K562 (cell line): Measurements from ENCODE around the gene ZFR2.

ENCODE experiments used
- KLF16 ChIP-seq: IDR thresholded peaks from 2 replicates; pipeline ENCODE4 v1.6.1; 2016; ENCODE audit warnings: antibody characterized with exemption
- POLR2A ChIP-seq: fragments of 450-650 bp; conservative IDR thresholded peaks from 2 replicates; pipeline ENCODE4 v1.6.1; 2016
- POLR2G ChIP-seq: fragments of 200-400 bp; formaldehyde crosslinking; IDR thresholded peaks from 2 replicates; pipeline ENCODE4 v1.6.1; 2017; ENCODE audit warnings: low read depth, mild to moderate bottlenecking, antibody characterized with exemption, low read length, moderate library complexity
- TF ChIP-seq, protein P1 (sequence below), 3 experiments: IDR thresholded peaks in 2 of 3; conservative IDR thresholded peaks in 1 of 3; 2 replicates each; pipeline ENCODE4 v1.5.1; 2011 to 2012; ENCODE audit warnings: low read length in 3 of 3, mild to moderate bottlenecking in 3 of 3, control low read depth in 2 of 3, improper control_type of control experiment in 1 of 3, inconsistent platforms in 1 of 3, low read depth in 1 of 3, mixed read lengths in 1 of 3, moderate library complexity in 1 of 3; ENCODE audit not compliant: insufficient read depth in 2 of 3
- TF ChIP-seq, protein P2 (sequence below): fragments of 450-650 bp; formaldehyde crosslinking; IDR thresholded peaks from 2 replicates; pipeline ENCODE4 v1.4.0; 2020; ENCODE audit warnings: mild to moderate bottlenecking
- TF ChIP-seq, protein P3 (sequence below): fragments of 150-350 bp; IDR thresholded peaks from 2 replicates; pipeline ENCODE4 v1.6.1; 2014; ENCODE audit warnings: low read depth, mild to moderate bottlenecking, low read length, borderline replicate concordance
- TF ChIP-seq, protein P4 (sequence below): sonication (generic); formaldehyde crosslinking; IDR thresholded peaks from 2 replicates; pipeline ENCODE4 v1.8.1; 2022; ENCODE audit warnings: missing genetic modification reagents

DNA sequence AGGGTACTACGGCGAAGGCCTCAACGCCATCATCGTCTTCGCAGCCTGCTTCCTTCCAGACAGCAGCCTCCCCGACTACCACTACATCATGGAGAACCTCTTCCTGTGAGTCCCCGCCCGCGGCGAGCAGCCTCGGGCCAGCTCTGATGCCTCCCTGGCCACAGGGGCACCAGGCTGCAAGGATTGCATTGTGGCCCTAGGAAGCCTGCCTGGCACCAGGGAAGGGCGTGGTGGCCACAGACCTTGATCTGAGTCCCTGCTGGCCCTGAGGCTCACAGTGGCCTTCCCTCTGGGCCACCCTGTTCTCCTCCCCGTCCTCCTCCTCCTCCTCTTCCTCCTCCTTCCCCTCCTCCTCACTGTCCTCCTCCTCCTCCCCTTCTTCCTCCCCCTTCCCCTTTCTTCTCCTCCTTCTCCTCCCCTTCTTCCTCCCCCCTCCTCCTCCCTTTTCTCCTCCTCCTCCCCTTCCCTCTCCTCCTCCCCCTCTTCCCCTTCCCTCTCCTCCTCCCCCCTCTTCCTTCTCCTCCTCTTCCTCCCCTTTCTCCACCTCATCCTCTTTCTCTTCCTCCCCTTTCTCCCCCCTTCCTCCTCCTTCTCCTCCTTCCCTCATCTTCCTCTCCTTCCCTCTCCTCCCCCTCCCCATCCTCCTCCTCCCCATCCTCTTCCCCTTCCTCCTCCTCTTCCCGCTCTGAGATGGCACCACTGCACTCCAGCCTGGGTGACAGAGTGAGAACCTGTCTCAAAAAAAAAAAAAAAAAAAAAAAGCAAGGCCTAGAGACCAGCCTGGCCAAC is 39.6 kb upstream of the ZFR2 start:
- TF ChIP-seq, protein P1, sequence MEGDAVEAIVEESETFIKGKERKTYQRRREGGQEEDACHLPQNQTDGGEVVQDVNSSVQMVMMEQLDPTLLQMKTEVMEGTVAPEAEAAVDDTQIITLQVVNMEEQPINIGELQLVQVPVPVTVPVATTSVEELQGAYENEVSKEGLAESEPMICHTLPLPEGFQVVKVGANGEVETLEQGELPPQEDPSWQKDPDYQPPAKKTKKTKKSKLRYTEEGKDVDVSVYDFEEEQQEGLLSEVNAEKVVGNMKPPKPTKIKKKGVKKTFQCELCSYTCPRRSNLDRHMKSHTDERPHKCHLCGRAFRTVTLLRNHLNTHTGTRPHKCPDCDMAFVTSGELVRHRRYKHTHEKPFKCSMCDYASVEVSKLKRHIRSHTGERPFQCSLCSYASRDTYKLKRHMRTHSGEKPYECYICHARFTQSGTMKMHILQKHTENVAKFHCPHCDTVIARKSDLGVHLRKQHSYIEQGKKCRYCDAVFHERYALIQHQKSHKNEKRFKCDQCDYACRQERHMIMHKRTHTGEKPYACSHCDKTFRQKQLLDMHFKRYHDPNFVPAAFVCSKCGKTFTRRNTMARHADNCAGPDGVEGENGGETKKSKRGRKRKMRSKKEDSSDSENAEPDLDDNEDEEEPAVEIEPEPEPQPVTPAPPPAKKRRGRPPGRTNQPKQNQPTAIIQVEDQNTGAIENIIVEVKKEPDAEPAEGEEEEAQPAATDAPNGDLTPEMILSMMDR (IDR thresholded peaks at IDR 0.05 in 2 of 3, conservative IDR thresholded peaks at IDR 0.05 in 1 of 3; ENCODE audit: insufficient read depth in 2 of 3, low read depth in 1 of 3, low read length in 3 of 3): no peak
- no peak for TF ChIP-seq POLR2G
- TF ChIP-seq, protein P2, sequence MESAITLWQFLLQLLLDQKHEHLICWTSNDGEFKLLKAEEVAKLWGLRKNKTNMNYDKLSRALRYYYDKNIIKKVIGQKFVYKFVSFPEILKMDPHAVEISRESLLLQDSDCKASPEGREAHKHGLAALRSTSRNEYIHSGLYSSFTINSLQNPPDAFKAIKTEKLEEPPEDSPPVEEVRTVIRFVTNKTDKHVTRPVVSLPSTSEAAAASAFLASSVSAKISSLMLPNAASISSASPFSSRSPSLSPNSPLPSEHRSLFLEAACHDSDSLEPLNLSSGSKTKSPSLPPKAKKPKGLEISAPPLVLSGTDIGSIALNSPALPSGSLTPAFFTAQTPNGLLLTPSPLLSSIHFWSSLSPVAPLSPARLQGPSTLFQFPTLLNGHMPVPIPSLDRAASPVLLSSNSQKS (CRISPR knock-in tag): no peak
- TF ChIP-seq POLR2A: no peak
- TF ChIP-seq, protein P3, sequence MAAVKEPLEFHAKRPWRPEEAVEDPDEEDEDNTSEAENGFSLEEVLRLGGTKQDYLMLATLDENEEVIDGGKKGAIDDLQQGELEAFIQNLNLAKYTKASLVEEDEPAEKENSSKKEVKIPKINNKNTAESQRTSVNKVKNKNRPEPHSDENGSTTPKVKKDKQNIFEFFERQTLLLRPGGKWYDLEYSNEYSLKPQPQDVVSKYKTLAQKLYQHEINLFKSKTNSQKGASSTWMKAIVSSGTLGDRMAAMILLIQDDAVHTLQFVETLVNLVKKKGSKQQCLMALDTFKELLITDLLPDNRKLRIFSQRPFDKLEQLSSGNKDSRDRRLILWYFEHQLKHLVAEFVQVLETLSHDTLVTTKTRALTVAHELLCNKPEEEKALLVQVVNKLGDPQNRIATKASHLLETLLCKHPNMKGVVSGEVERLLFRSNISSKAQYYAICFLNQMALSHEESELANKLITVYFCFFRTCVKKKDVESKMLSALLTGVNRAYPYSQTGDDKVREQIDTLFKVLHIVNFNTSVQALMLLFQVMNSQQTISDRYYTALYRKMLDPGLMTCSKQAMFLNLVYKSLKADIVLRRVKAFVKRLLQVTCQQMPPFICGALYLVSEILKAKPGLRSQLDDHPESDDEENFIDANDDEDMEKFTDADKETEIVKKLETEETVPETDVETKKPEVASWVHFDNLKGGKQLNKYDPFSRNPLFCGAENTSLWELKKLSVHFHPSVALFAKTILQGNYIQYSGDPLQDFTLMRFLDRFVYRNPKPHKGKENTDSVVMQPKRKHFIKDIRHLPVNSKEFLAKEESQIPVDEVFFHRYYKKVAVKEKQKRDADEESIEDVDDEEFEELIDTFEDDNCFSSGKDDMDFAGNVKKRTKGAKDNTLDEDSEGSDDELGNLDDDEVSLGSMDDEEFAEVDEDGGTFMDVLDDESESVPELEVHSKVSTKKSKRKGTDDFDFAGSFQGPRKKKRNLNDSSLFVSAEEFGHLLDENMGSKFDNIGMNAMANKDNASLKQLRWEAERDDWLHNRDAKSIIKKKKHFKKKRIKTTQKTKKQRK: no peak
- TF ChIP-seq KLF16: no peak
- TF ChIP-seq, protein P4, sequence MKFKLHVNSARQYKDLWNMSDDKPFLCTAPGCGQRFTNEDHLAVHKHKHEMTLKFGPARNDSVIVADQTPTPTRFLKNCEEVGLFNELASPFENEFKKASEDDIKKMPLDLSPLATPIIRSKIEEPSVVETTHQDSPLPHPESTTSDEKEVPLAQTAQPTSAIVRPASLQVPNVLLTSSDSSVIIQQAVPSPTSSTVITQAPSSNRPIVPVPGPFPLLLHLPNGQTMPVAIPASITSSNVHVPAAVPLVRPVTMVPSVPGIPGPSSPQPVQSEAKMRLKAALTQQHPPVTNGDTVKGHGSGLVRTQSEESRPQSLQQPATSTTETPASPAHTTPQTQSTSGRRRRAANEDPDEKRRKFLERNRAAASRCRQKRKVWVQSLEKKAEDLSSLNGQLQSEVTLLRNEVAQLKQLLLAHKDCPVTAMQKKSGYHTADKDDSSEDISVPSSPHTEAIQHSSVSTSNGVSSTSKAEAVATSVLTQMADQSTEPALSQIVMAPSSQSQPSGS (CRISPR knock-in tag): no peak
